ENCODE results near the gene INSL3.

DNA sequence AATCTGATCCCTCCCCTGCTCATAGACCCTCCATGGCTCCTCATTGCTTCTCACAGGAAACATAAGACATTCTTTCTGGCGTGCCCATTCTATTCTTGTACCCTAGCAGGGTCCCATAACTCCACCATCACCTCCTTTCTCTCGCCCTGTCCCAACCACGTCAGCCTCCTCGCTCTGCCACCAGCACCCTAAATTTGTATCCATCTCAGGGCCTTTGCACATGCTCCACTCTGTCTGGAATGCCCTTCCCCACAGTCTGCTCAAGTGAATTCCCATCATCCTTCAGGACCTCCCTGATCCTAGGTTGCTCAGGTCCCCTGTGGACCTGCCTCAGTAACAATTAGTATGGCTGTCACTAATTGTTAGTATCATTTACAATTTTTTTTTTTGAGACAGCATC is 15.9 kb downstream of the INSL3 start:
- TF ChIP-seq, protein P1, sequence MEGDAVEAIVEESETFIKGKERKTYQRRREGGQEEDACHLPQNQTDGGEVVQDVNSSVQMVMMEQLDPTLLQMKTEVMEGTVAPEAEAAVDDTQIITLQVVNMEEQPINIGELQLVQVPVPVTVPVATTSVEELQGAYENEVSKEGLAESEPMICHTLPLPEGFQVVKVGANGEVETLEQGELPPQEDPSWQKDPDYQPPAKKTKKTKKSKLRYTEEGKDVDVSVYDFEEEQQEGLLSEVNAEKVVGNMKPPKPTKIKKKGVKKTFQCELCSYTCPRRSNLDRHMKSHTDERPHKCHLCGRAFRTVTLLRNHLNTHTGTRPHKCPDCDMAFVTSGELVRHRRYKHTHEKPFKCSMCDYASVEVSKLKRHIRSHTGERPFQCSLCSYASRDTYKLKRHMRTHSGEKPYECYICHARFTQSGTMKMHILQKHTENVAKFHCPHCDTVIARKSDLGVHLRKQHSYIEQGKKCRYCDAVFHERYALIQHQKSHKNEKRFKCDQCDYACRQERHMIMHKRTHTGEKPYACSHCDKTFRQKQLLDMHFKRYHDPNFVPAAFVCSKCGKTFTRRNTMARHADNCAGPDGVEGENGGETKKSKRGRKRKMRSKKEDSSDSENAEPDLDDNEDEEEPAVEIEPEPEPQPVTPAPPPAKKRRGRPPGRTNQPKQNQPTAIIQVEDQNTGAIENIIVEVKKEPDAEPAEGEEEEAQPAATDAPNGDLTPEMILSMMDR (conservative IDR thresholded peaks at IDR 0.05), result no peak
- TF ChIP-seq EZH2 (IDR thresholded peaks at IDR 0.05; ENCODE audit: low read depth), result no peak

Measured in PC-9 (cell line).